ENCODE data around the gene PTPN4. TPM values are rescaled to one million over a fixed set of nuclear protein-coding genes. Genes with fewer than 3 reads are reported as not detected.

PTPN4 gene
- total and polyA plus RNA-seq, 2 experiments from 2014 or later, result 41.6 to 90.4 TPM

GRCh38 chr2:119814216-119814615 lies 54.5 kb downstream of the PTPN4 start:
- TF ChIP-seq STAT1 (IDR thresholded peaks at IDR 0.05; ENCODE audit: unreplicated experiment) (no peak), EZH2 (IDR thresholded peaks at IDR 0.05; ENCODE audit: low read depth, unreplicated experiment) (no peak), CTCF (conservative IDR thresholded peaks at IDR 0.05; ENCODE audit: low read depth in 2 of 2) (no peak), REST (IDR thresholded peaks at IDR 0.05; ENCODE audit: unreplicated experiment) (no peak), CREB1 (CRISPR knock-in tag; IDR thresholded peaks at IDR 0.05; ENCODE audit: low read depth) (no peak), NANOG (IDR thresholded peaks at IDR 0.05; ENCODE audit: borderline replicate concordance) (no peak), ETS1 (IDR thresholded peaks at IDR 0.05) (no peak), ZNF462 (CRISPR knock-in tag; IDR thresholded peaks at IDR 0.05) (no peak), EZH2phosphoT487 (IDR thresholded peaks at IDR 0.05; ENCODE audit: unreplicated experiment) (no peak), POLR2AphosphoS5 (IDR thresholded peaks at IDR 0.05; ENCODE audit: low read depth) (no peak), JUNB (IDR thresholded peaks at IDR 0.05; ENCODE audit: unreplicated experiment) (no peak)
- Histone ChIP-seq H3K4me3 (no peak overlapping the region), H4K20me1 (replicated peaks; ENCODE audit: insufficient read depth) (peaks cover 16% of the 10 kb centered on the region), H3F3A (replicated peaks; ENCODE audit: low read depth) (no peaks in the 10 kb centered on the region), H2AFZ (no peak overlapping the region), H3K27ac (ENCODE audit: low read depth) (no peak overlapping the region), H3K79me2 (replicated peaks; ENCODE audit: insufficient read depth) (peaks cover 90% of the 10 kb centered on the region), H3K27me3 (ENCODE audit: insufficient read depth) (no peaks in the 10 kb centered on the region), H3K4me2 (no peak overlapping the region), H3K9me2 (ENCODE audit: insufficient read depth) (no peaks in the 10 kb centered on the region), H3K36me3 (ENCODE audit: insufficient read depth) (no peaks in the 10 kb centered on the region), H3K4me1 (ENCODE audit: insufficient read depth) (no peaks in the 10 kb centered on the region)
- Mint-ChIP-seq H3K36me3 (ENCODE audit: low read depth) (peaks cover 51% of the 10 kb centered on the region), H3K4me1 (peaks cover 23% of the 10 kb centered on the region; the same call in 2 of the 3 replicates), H3K4me3 (no peak overlapping the region), H3K27me3 (ENCODE audit: insufficient read depth, low read depth, poor library complexity) (no peaks in the 10 kb centered on the region), H3K27ac (0 out of 2 replicates have a peak overlapping the region, but pooled peaks have one; percentile 24), H3K9me3 (peaks cover 10% of the 10 kb centered on the region; the same call in 2 of the 3 replicates)
- DNase-seq (ENCODE audit: low spot score) (no peak), ATAC-seq (no peak)

Data from GM23338 (cell line).